Upper lobe of left lung (tissue), 4 donors: Measurements from ENCODE around the gene IQSEC1.

Experiments
- CTCF ChIP-seq, 6 experiments: fragments of 450-650 bp in 4 of 6; fragments of 200-600 bp in 2 of 6; sonication (generic) in 2 of 6; IDR thresholded peaks; one replicate each; pipeline ENCODE4 v1.5.1; 2016 to 2019; ENCODE audit warnings: antibody characterized with exemption in 6 of 6
- EP300 ChIP-seq, 4 donors: sonication (generic); formaldehyde crosslinking; IDR thresholded peaks; one replicate each; pipeline ENCODE4 v1.5.1; 2017; ENCODE audit warnings: antibody characterized with exemption in 4 of 4, control low read depth in 2 of 4
- POLR2A ChIP-seq, 4 donors: fragments of 450-650 bp; IDR thresholded peaks; one replicate each; pipeline ENCODE4 v1.5.1; 2016 to 2017; ENCODE audit warnings: antibody characterized with exemption in 4 of 4, mild to moderate bottlenecking in 2 of 4
- POLR2AphosphoS5 ChIP-seq, 2 donors: sonication (generic); formaldehyde crosslinking; IDR thresholded peaks; one replicate each; pipeline ENCODE4 v1.5.1; 2017; ENCODE audit warnings: antibody characterized with exemption in 2 of 2

GRCh38 chr3:13096356-13096755 is 23.1 kb upstream of the IQSEC1 start:
- TF ChIP-seq CTCF (IDR thresholded peaks at IDR 0.05) (no peak), POLR2AphosphoS5 (IDR thresholded peaks at IDR 0.05) (no peak), POLR2A (IDR thresholded peaks at IDR 0.05) (no peak), EP300 (IDR thresholded peaks at IDR 0.05) (no peak)
